BE2C (cell line): ENCODE measurements around the gene REEP2.
A peak's percentile ranks its signal among the peaks of the same experiment; 100 is the strongest.
"Not testable (repeated sequence)": the region's sequence is repeated elsewhere in the genome, so short reads cannot be mapped to it uniquely, and the experiment has no call there.

Experiments
- DNase-seq: peaks from one replicate; pipeline ENCODE4 v3.0.0-alpha.2; 2020
- H3K27me3 ChIP-seq: fragments of 250-450 bp; sonication (Bioruptor Pico); 2 replicates; pipeline ENCODE4 v1.5.1; 2020; ENCODE audit warnings: mild to moderate bottlenecking
- H3K36me3 ChIP-seq: fragments of 250-450 bp; sonication (Bioruptor Pico); 2 replicates; pipeline ENCODE4 v1.5.1; 2020; ENCODE audit warnings: mild to moderate bottlenecking
- H3K4me1 ChIP-seq: fragments of 250-450 bp; sonication (Bioruptor Pico); 2 replicates; pipeline ENCODE4 v1.5.1; 2020
- H3K4me3 ChIP-seq: 2 replicates; pipeline ENCODE4 v1.5.1; 2011; ENCODE audit warnings: low read depth, low read length
- H3K9me3 ChIP-seq: fragments of 250-450 bp; sonication (Bioruptor Pico); 2 replicates; pipeline ENCODE4 v1.5.1; 2020
- TF ChIP-seq, protein P1 (sequence below): IDR thresholded peaks from 2 replicates; pipeline ENCODE4 v1.5.1; 2012; ENCODE audit warnings: mild to moderate bottlenecking, low read depth, low read length

REEP2 gene

DNA sequence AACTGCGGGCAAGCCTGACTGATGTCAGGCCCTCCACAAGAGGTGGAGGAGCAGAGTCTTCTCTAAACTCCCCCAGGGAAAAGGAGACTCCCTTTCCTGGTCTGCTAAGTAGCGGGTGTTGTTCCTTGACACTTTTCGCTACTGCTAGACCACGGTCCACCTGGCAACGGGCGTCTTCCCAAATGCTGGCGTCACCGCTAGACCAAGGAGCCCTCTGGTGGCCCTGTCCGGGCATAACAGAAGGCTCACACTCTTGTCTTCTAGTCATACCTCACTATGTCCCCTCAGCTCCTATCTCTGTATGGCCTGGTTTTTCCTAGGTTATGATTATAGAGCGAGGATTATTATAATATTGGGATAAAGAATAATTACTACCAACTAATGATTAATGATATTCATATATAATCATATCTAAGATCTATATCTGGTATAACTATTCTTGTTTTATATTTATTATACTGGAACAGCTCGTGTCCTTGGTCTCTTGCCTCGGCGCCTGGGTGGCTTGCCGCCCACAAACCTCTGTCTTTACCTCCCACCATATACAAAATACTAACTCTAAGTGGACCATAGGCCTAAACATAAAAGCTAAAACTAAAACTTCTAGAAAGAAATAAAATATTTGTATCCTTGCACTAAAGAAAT, 27.7 kb upstream of the REEP2 start:
- not testable (repeated sequence) for H3K4me1 ChIP-seq, H3K4me3 ChIP-seq, H3K9me3 ChIP-seq, H3K27me3 ChIP-seq
- TF ChIP-seq, protein P1, sequence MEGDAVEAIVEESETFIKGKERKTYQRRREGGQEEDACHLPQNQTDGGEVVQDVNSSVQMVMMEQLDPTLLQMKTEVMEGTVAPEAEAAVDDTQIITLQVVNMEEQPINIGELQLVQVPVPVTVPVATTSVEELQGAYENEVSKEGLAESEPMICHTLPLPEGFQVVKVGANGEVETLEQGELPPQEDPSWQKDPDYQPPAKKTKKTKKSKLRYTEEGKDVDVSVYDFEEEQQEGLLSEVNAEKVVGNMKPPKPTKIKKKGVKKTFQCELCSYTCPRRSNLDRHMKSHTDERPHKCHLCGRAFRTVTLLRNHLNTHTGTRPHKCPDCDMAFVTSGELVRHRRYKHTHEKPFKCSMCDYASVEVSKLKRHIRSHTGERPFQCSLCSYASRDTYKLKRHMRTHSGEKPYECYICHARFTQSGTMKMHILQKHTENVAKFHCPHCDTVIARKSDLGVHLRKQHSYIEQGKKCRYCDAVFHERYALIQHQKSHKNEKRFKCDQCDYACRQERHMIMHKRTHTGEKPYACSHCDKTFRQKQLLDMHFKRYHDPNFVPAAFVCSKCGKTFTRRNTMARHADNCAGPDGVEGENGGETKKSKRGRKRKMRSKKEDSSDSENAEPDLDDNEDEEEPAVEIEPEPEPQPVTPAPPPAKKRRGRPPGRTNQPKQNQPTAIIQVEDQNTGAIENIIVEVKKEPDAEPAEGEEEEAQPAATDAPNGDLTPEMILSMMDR = peak; percentile 60
- H3K36me3 ChIP-seq = peaks cover 42% of the 10 kb centered on the region
- peak; percentile 71 for DNase-seq

DNA sequence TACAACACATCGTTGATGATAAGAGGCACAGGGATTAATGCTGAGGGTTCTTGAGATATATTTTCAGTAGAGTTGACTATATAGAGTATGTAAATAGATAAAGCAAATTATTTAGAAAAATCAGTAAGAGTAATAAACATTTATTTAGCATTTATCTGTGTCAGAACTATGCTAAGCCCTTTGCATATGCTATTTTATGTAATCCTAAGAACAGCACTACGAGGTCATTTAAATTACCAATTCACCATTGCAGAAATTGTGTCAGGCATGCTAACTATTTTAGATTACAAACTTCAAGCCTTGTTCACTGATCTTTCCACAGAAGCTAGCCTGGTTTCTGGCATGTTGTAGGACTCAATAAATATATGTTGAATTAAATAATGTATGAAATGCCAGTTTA, 20.4 kb upstream of the REEP2 start:
- TF ChIP-seq, protein P1 = no peak
- Histone ChIP-seq H3K4me3 (no peak overlapping the region), H3K36me3 (peaks cover 74% of the 10 kb centered on the region), H3K4me1 (no peaks in the 10 kb centered on the region), H3K9me3 (no peaks in the 10 kb centered on the region), H3K27me3 (no peaks in the 10 kb centered on the region)
- DNase-seq = no peak

DNA sequence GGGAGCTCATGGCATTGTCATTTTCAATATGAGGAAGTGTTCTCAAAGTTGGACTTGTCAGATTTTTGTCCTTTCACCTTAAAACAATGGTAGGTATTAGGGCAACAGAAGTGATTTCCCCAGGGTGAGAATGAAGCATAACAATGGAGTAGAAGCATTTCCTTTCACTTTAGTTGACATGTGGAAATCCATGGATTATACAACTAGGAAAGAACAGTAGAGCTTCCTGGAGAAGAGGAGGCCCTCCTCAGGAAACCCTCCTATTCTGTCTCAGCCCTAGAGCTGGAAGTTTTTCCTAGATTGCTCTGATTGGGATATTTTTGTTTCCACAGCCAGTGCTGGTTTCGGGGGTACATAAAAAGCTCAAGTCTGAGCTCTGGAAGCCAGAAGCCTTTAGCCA, 13.8 kb upstream of the REEP2 start:
- Histone ChIP-seq H3K9me3 (no peaks in the 10 kb centered on the region), H3K27me3 (no peaks in the 10 kb centered on the region), H3K4me3 (no peak overlapping the region), H3K4me1 (no peaks in the 10 kb centered on the region), H3K36me3 (peaks cover 82% of the 10 kb centered on the region)
- no peak for DNase-seq
- TF ChIP-seq, protein P1 = no peak

DNA sequence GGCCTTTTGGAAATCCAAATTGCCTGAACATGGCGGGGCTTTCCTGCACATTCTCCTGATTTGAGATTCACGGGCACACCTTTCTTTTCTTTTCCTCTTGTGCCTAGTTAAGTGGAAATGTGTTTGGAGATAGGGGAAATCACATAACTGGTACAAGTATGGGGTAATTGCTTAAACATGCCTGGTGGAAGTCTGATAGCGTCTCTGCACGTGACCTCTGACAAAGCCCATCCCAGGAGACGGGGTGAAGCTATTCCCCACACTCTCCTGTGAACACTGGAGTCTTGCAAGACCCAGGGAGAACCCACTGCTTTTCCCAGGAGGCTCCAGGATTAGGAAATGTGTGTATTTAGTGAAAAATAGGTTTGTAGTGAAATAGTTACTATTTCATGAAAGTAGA, 2.9 kb upstream of the REEP2 start:
- H3K36me3 ChIP-seq = peaks cover 33% of the 10 kb centered on the region
- TF ChIP-seq, protein P1 = no peak
- no peaks in the 10 kb centered on the region for H3K27me3 ChIP-seq
- peaks cover 4% of the 10 kb centered on the region for H3K4me1 ChIP-seq
- H3K9me3 ChIP-seq = no peaks in the 10 kb centered on the region
- H3K4me3 ChIP-seq = no peak overlapping the region
- no peak for DNase-seq

DNA sequence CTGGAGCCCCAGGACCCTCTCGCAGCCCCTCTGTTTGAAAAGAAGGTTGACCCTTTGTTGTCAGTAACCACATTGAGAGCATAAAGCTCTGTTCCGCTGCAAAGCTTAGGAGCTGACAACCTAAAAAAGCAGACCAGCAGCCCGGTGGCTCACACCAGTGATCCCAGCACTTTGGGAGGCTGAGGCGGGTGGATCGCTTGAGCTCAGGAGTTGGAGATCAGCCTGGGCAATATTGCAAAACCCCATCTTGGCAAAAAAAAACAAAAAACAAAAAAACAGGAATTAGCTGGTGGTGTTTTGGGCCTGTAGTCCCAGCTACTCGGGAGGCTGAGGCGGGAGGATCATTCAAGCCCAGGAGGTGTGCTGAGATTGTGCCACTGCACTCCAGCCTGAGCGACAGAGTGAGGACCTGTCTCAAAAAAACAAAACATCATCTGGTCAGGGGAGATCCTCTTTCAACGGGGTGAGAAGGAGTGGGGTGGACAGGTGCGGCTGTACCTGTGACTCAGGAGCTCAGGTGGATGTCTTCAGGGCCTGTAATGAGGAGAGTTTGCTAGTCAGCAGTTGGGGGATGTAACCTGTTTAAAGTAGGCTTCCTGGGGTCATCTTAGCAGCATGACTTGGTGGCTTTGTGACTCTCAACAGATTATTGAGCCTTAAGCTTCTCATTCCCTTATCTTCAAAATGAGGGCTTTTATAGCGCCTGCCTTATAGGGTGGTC, 694 bp upstream of the REEP2 start:
- Histone ChIP-seq H3K4me1 (peaks cover 4% of the 10 kb centered on the region), H3K36me3 (peaks cover 21% of the 10 kb centered on the region), H3K9me3 (no peaks in the 10 kb centered on the region), H3K27me3 (no peaks in the 10 kb centered on the region), H3K4me3 (peak overlapping the region; percentile 82)
- TF ChIP-seq, protein P1 = no peak
- no peak for DNase-seq
